ENCODE measurements around the gene HLA-DOA. TPM values are rescaled to one million over a fixed set of nuclear protein-coding genes. Genes with fewer than 3 reads are reported as not detected.

Gene HLA-DOA
- total RNA-seq, 1 donor from 2014 or later: 38.0 TPM

DNA sequence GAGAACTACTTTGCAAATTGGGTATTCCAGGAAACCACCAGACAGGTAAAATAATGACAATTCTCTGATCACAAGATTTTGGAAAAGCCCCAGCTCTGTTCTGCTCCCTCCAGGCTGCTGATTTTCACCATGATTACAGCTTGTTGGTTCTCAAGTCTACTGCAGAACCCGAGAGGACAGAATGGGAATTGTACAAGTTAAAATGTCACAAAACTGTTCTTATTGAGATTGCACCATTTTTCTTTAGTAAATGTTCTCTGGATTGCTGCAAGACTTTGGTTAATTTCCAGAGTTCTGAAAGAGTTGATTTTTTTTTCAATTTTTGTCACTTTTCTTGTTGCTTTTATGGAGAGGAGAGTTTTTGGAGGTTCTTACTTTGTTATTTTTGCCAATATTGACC, 27.1 kb upstream of the HLA-DOA start:
- H3K36me3 Mint-ChIP-seq: peaks cover 2% of the 10 kb centered on the region
- H3K9me3 Mint-ChIP-seq: peaks cover 3% of the 10 kb centered on the region
- no peak overlapping the region for H3K27ac ChIP-seq
- H3K4me3 Mint-ChIP-seq: no peak overlapping the region
- no peak overlapping the region for H2AFZ ChIP-seq (replicated peaks)
- no peaks in the 10 kb centered on the region for H3F3A ChIP-seq (ENCODE audit: low read depth)
- H3K9ac ChIP-seq: no peak overlapping the region
- H3K36me3 ChIP-seq: no peaks in the 10 kb centered on the region
- H3K4me1 Mint-ChIP-seq: no peaks in the 10 kb centered on the region
- H3K27me3 Mint-ChIP-seq (ENCODE audit: insufficient read depth, low read depth): peaks cover 6% of the 10 kb centered on the region
- H3K79me2 ChIP-seq (ENCODE audit: low read depth): no peaks in the 10 kb centered on the region
- no peak for DNase-seq (ENCODE audit: low spot score)
- H4K20me1 ChIP-seq (ENCODE audit: low read depth): no peaks in the 10 kb centered on the region
- H3K4me2 ChIP-seq: no peak overlapping the region
- no peaks in the 10 kb centered on the region for H3K4me1 ChIP-seq
- peaks cover 12% of the 10 kb centered on the region for H3K27me3 ChIP-seq
- TF ChIP-seq EZH2 (IDR thresholded peaks at IDR 0.05): no peak
- no peak for TF ChIP-seq EZH2phosphoT487 (IDR thresholded peaks at IDR 0.05)
- TF ChIP-seq CTCF (IDR thresholded peaks at IDR 0.05): no peak
- H3K4me3 ChIP-seq: no peak overlapping the region
- H3K27ac Mint-ChIP-seq: no peak overlapping the region
- H3K9me3 ChIP-seq (ENCODE audit: low read depth): no peaks in the 10 kb centered on the region

DNA sequence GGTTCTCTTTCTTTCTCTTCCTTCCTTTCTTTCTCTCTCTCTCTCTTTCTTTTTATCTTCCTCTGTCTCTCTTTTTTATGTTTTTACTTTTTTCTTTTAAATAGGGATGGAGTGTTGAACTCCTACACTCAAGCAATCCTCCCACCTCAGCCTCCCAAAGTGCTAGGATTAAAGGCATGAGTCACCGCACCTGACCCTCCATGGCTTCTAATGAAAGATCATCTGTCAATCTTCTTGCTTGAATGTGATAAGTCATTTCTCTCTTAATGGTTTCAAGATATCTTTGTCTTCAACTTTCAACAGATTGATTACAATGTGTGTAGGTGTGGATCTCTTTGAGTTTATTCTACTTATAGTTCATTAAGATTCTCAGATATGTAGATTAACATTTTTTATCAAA, 25.2 kb upstream of the HLA-DOA start:
- Histone ChIP-seq H3K4me1 (no peaks in the 10 kb centered on the region), H3K4me3 (no peak overlapping the region), H3K79me2 (ENCODE audit: low read depth) (no peaks in the 10 kb centered on the region), H2AFZ (replicated peaks) (no peak overlapping the region), H4K20me1 (ENCODE audit: low read depth) (no peaks in the 10 kb centered on the region), H3K27me3 (peaks cover 9% of the 10 kb centered on the region), H3K9ac (no peak overlapping the region), H3K36me3 (no peaks in the 10 kb centered on the region), H3K27ac (no peak overlapping the region), H3K9me3 (ENCODE audit: low read depth) (no peaks in the 10 kb centered on the region), H3F3A (ENCODE audit: low read depth) (no peaks in the 10 kb centered on the region), H3K4me2 (no peak overlapping the region)
- Mint-ChIP-seq H3K9me3 (peaks cover 3% of the 10 kb centered on the region), H3K4me3 (no peak overlapping the region), H3K27ac (no peak overlapping the region), H3K27me3 (ENCODE audit: insufficient read depth, low read depth) (peaks cover 8% of the 10 kb centered on the region), H3K4me1 (no peaks in the 10 kb centered on the region), H3K36me3 (peaks cover 2% of the 10 kb centered on the region)
- no peak for DNase-seq (ENCODE audit: low spot score)
- TF ChIP-seq CTCF (IDR thresholded peaks at IDR 0.05) (no peak), EZH2phosphoT487 (IDR thresholded peaks at IDR 0.05) (no peak), EZH2 (IDR thresholded peaks at IDR 0.05) (no peak)

DNA sequence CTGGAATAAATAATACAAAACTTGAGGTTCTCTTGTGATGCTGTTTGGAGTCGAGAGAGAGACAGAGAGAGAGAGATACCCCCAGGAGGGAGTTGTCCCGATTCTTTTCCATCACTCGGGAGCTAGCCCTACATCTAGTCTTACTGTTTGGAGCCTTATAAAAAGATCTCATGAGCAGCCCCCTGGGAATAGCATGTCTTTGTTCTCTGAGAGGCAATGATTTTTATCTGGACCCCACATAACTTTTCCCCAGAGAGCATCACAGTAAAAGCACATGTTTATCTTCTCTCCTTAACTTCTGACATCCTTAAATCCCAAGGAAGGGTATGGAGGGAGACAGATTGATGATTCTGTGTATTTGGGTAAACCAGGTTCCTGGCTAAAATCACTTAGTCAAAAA, 20.9 kb upstream of the HLA-DOA start:
- DNase-seq (ENCODE audit: low spot score): no peak
- no peak overlapping the region for H3K27ac Mint-ChIP-seq
- no peaks in the 10 kb centered on the region for H3K36me3 ChIP-seq
- no peaks in the 10 kb centered on the region for H3K4me1 Mint-ChIP-seq
- no peak overlapping the region for H3K4me3 ChIP-seq
- no peaks in the 10 kb centered on the region for H3K9me3 ChIP-seq (ENCODE audit: low read depth)
- H3K79me2 ChIP-seq (ENCODE audit: low read depth): no peaks in the 10 kb centered on the region
- no peak overlapping the region for H3K27ac ChIP-seq
- H3F3A ChIP-seq (ENCODE audit: low read depth): no peaks in the 10 kb centered on the region
- peaks cover 2% of the 10 kb centered on the region for H3K36me3 Mint-ChIP-seq
- H3K9ac ChIP-seq: no peak overlapping the region
- H2AFZ ChIP-seq (replicated peaks): no peak overlapping the region
- H3K4me2 ChIP-seq: no peak overlapping the region
- no peak overlapping the region for H3K4me3 Mint-ChIP-seq
- peaks cover 14% of the 10 kb centered on the region for H3K27me3 ChIP-seq
- H3K27me3 Mint-ChIP-seq (ENCODE audit: insufficient read depth, low read depth): peaks cover 2% of the 10 kb centered on the region
- no peaks in the 10 kb centered on the region for H3K4me1 ChIP-seq
- peaks cover 3% of the 10 kb centered on the region for H3K9me3 Mint-ChIP-seq
- H4K20me1 ChIP-seq (ENCODE audit: low read depth): no peaks in the 10 kb centered on the region
- TF ChIP-seq EZH2 (IDR thresholded peaks at IDR 0.05): no peak
- TF ChIP-seq CTCF (IDR thresholded peaks at IDR 0.05): no peak
- no peak for TF ChIP-seq EZH2phosphoT487 (IDR thresholded peaks at IDR 0.05)

All from neural progenitor cell (in vitro differentiated cells).